Activated naive CD8-positive, alpha-beta T cell treated with anti-CD3 and anti-CD28 coated beads for 36 hours (primary cell): ENCODE data around the gene PADI4. TPM values are rescaled to one million over a fixed set of nuclear protein-coding genes. Genes with fewer than 3 reads are reported as not detected.
A peak's percentile ranks its signal among the peaks of the same experiment; 100 is the strongest.
"Not testable (repeated sequence)": the region's sequence is repeated elsewhere in the genome, so short reads cannot be mapped to it uniquely, and the experiment has no call there.

Experiments
- DNase-seq: peaks from one replicate; pipeline ENCODE4 v3.0.0; 2021
- H3K27ac Mint-ChIP-seq: one replicate; pipeline ENCODE4 v1.8.0; 2022; ENCODE audit warnings: mild to moderate bottlenecking, moderate library complexity, mixed read lengths
- H3K27me3 Mint-ChIP-seq: one replicate; pipeline ENCODE4 v1.8.0; 2022; ENCODE audit warnings: mild to moderate bottlenecking, mixed read lengths
- H3K36me3 Mint-ChIP-seq: one replicate; pipeline ENCODE4 v1.8.0; 2021; ENCODE audit warnings: mild to moderate bottlenecking, mixed read lengths
- H3K4me1 Mint-ChIP-seq: one replicate; pipeline ENCODE4 v1.8.0; 2021; ENCODE audit warnings: mixed read lengths
- H3K4me3 Mint-ChIP-seq: one replicate; pipeline ENCODE4 v1.8.0; 2022; ENCODE audit warnings: mild to moderate bottlenecking, moderate library complexity, mixed read lengths
- H3K9me3 Mint-ChIP-seq: one replicate; pipeline ENCODE4 v1.8.0; 2022; ENCODE audit warnings: mixed read lengths
- total RNA-seq, 2 experiments: library from RNA; stranded (reverse); gene quantifications; one replicate each; pipeline ENCODE4 v1.2.3, GENCODE V29; 2021

The PADI4 gene
- total RNA-seq, 2 experiments from 2014 or later: 3.7 to 4.2 TPM

DNA sequence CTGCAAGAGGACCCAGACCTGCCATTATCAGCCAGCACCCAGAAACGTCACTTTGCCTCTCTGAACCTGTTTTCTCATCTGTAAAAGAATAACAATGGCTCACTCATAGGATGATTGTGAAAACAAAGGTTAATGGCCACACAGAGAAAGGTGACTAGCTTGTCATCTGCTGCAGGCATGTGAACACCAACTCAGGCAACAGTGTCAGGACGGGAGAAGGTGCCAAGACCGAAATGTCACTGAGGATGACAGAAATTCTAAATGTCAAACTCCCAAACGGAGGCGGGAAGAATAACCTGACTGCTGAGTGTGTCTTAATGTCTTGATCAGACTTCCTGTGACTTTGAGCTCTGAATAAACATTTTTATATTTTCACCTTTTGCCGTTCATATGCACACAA lies 10.3 kb downstream of the PADI4 start:
- Mint-ChIP-seq H3K27me3 (no peaks in the 10 kb centered on the region), H3K4me1 (no peaks in the 10 kb centered on the region), H3K36me3 (no peaks in the 10 kb centered on the region), H3K9me3 (no peaks in the 10 kb centered on the region), H3K4me3 (no peak overlapping the region), H3K27ac (no peak overlapping the region)
- DNase-seq: no peak

DNA sequence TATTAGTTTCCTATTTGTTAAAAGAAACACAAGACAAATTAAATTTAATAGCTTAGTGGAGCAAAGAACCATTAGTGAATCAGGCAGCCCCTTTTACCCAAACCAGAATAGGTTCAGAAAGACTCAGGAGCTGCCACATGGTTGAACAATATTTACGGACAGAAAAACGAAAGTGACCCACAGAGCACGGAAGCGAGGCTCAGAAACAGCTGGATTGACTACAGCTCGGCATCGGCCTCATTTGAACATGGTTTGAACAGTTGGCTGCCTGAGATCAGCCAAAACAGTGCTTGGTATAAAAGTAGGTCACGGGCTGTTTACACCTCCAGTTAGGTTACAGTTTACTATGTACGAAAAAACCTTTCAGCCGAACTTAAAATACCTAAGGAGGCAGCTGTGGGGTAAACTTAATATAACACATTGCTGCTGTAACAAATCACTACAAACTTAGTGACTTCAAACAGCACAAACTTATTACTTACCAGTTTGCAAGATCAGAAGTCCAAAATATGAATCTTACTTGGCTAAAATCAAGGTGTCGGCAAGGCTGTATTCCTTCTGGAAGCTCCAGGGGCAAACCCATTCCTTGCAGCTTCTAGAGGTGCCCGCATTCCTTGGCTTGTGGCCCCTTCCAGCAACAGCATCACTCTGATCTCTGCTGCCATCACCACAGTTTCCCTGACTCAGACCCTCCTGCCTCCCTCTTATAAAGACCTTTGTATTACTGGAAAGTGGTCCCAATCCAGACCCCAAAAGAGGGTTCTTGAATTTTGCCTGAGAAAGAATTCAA lies 11.8 kb downstream of the PADI4 start:
- H3K27ac Mint-ChIP-seq: no peak overlapping the region
- H3K36me3 Mint-ChIP-seq: no peaks in the 10 kb centered on the region
- no peaks in the 10 kb centered on the region for H3K9me3 Mint-ChIP-seq
- H3K27me3 Mint-ChIP-seq: no peaks in the 10 kb centered on the region
- no peak overlapping the region for H3K4me3 Mint-ChIP-seq
- DNase-seq: no peak
- H3K4me1 Mint-ChIP-seq: no peaks in the 10 kb centered on the region

DNA sequence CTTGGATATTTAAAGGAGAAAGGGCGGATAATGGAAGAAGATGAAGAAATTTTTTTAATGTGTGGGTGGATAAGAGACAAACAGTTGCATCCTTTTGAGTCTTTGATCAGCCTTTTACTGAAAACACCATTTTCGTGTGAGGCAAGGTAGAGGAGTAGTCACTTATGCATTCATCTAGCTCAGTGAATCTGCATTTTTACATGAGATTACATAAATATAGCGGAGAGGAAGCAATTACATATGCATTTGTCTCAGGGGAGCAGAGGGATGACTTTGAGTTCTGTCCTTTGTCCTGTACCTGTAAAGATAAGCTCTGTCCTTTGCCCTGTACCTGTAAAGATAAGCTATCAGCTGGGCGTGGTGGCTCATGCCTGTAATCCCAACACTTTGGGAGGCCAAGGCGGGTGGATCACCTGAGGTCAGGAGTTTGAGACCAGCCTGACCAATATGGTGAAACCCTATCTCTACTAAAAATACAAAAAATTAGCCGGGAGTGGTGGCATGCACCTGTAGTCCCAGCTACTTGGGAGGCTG lies 13.9 kb downstream of the PADI4 start:
- H3K4me3 Mint-ChIP-seq, H3K4me1 Mint-ChIP-seq, H3K27ac Mint-ChIP-seq, H3K9me3 Mint-ChIP-seq, DNase-seq, H3K27me3 Mint-ChIP-seq, H3K36me3 Mint-ChIP-seq: not testable (repeated sequence)

DNA sequence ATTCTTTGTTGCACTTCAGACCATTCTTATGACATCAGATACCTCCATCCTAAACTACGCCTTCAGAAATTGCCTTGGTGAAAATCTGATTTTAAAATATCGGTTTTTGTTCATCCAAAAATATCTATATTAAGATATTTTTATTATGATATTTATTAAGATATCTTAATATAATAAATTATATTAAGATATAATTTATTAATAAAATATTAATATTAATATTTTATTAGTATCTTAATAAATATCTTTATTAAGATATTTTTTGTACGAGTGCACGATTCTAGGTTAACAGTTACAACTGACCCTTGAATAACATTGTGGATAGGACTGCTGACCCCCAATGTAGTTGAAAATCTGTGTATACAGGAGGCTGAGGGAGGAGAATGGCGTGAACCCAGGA lies 20.9 kb downstream of the PADI4 start:
- peaks cover 8% of the 10 kb centered on the region for H3K27me3 Mint-ChIP-seq

DNA sequence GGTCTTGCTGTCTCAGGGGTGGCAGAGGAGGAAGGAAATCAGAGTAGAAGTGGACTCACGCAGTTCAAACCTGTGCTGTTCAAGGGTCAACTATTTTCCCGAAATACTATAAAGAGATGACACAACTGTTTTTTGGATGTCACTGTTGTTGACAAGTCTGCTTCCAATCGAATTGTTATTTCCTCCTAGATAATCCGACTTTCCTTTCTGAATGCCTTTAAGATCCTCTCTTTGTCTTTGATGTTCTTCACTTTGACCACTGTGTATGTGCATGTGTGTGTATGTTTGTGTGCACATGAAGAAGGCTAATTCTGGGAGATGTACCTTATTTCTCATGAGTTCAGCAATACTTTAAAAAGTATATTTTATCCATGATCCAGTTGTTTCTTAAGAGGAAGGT lies 21.6 kb downstream of the PADI4 start:
- H3K4me1 Mint-ChIP-seq: no peaks in the 10 kb centered on the region
- no peaks in the 10 kb centered on the region for H3K9me3 Mint-ChIP-seq
- no peak for DNase-seq
- H3K4me3 Mint-ChIP-seq: no peak overlapping the region
- H3K27ac Mint-ChIP-seq: no peak overlapping the region
- no peaks in the 10 kb centered on the region for H3K36me3 Mint-ChIP-seq
- peaks cover 14% of the 10 kb centered on the region for H3K27me3 Mint-ChIP-seq

More for the DNA sequence above, 20.9 kb downstream of the PADI4 start:
- Mint-ChIP-seq H3K4me1 (no peaks in the 10 kb centered on the region), H3K9me3 (no peaks in the 10 kb centered on the region), H3K36me3 (no peaks in the 10 kb centered on the region), H3K27ac (no peak overlapping the region), H3K4me3 (peak overlapping the region; percentile 42)
- DNase-seq: no peak

DNA sequence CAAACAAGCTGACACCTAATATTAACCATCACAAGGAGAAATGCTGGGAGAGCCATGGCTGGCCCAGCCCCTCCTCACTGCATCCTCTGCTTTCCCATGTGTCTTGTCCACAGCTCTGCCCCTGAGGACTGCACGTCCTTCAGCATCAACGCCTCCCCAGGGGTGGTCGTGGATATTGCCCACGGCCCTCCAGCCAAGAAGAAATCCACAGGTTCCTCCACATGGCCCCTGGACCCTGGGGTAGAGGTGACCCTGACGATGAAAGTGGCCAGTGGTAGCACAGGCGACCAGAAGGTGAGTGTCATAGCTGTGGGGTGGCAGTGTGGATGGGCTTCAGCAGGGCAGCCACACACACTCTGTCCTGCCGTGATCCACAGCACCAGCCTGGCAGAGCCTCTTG lies 22.9 kb downstream of the PADI4 start:
- Mint-ChIP-seq H3K36me3 (no peaks in the 10 kb centered on the region), H3K27ac (no peak overlapping the region), H3K9me3 (no peaks in the 10 kb centered on the region), H3K4me1 (no peaks in the 10 kb centered on the region), H3K4me3 (no peak overlapping the region), H3K27me3 (peaks cover 19% of the 10 kb centered on the region)
- no peak for DNase-seq

DNA sequence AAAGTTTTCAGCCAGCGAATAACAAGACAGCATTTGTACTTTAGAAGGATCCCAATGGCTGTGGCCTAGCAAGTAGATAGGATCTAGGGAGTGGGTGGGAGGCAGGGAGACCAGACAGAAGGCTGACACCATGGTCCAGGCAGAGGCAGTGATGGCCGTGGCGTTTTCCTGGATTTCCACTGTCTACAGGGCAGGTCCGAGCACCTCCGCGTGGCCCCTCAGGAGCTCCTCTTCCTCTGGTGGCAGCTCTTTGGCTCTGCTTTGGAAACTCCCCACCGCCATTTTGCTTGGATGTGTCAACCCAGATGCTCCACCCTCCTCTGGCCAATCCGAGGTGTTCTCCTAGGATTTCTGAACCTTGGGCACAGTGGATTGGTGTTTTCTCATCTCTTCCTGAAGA lies 25.1 kb downstream of the PADI4 start:
- H3K36me3 Mint-ChIP-seq: no peaks in the 10 kb centered on the region
- H3K4me1 Mint-ChIP-seq: peaks cover 3% of the 10 kb centered on the region
- peaks cover 23% of the 10 kb centered on the region for H3K27me3 Mint-ChIP-seq
- DNase-seq: no peak
- H3K27ac Mint-ChIP-seq: no peak overlapping the region
- no peak overlapping the region for H3K4me3 Mint-ChIP-seq
- H3K9me3 Mint-ChIP-seq: no peaks in the 10 kb centered on the region

DNA sequence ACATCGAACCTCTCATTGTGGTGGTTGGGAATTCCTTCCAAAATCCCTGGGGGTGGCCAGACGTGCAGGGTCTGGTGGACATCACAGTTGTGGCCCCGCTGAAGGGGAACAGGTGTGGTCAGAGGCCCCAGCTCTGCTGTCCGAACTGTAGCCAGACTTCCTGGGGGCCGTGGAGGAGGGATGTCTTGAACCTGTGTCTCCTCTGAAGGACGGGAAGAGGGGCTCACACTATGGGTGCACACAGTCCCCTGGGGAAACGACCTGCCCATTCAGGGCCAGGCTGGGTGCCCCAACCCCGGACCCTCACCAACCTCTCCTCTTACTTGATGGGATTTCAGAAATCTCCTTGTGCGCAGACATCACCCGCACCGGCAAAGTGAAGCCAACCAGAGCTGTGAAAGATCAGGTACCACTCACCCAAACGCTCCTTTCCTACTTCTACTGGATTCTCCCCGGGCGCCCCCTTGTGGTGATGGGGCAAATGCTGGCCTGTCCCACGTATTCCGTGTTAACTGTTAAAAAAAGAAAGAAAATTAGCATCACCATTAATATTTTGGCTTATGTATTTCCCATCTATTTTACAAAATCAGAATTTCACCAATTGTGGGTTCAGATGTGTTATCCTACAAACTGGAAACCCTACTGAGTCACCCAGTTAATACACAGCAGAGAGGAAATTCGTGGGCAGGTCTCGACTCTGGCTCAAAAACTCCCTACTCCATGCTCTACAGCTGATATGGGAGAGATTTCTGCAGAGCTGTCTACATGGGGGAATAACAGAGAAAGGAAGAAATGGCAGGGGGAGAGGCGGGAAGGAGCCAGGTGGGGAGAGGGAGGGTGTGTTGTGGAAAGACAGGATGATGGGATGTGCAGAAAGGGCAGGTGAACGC lies 28.1 kb downstream of the PADI4 start:
- peaks cover 23% of the 10 kb centered on the region for H3K27me3 Mint-ChIP-seq
- no peaks in the 10 kb centered on the region for H3K36me3 Mint-ChIP-seq
- peak; percentile 67 for DNase-seq
- H3K9me3 Mint-ChIP-seq: no peaks in the 10 kb centered on the region
- peaks cover 3% of the 10 kb centered on the region for H3K4me1 Mint-ChIP-seq
- no peak overlapping the region for H3K27ac Mint-ChIP-seq
- H3K4me3 Mint-ChIP-seq: no peak overlapping the region

DNA sequence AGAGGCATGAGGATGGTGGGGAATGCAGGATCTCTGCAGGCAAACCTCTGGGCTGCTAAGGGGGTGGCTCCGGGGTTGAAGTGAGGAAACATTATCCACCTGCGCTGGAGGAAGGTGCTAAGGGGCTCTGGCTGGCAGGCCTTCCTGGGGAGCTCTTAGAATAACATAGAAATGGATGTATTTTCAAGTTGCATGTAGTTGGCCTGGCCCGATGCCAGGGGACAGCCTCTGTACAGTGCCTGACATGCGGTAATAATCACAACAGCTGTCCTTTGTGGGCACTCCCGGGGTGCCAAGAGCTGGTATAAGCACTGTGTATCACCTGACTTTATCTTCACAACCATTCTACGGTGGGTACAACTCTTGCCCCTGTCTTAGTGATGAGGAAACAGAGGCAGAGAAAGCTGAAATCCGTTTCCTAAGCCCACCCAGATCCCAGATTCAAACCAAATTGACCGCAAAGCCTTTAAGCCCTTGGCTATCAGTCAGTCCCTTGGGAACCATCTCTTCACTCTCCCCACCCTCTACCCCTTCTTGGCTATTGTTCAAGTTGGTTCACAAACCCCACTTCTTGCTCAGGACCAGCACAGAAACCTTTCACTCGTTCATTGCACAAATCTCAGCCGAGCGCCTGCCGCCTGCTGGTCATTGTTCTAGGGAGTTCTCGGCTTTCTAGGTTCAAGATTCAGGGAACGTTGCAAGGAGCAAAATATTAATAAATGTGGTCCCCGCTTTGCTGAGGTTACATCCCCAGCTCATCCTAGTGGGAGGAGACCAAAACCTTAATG lies 30.9 kb downstream of the PADI4 start:
- DNase-seq: no peak
- Mint-ChIP-seq H3K27ac (no peak overlapping the region), H3K4me3 (no peak overlapping the region), H3K27me3 (peaks cover 18% of the 10 kb centered on the region), H3K9me3 (peaks cover under 1% of the 10 kb centered on the region), H3K4me1 (peaks cover 3% of the 10 kb centered on the region), H3K36me3 (peaks cover 1% of the 10 kb centered on the region)

DNA sequence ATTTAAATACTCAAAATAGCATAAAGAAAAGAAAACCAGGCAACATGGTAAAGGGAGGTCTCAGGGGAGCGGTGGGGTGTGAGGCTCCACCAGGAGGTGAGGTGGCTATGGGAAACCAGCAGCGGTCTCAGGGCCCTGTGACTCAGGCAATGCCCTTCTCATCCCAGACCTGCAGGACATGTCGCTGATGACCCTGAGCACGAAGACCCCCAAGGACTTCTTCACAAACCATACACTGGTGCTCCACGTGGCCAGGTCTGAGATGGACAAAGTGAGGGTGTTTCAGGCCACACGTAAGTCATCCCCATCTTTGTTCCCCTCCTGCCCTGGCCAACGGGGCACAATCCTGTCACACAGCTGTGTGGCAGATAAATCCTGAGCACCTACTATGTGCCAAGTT lies 31.5 kb downstream of the PADI4 start:
- Mint-ChIP-seq H3K9me3 (peaks cover 2% of the 10 kb centered on the region), H3K36me3 (peaks cover 1% of the 10 kb centered on the region), H3K4me3 (no peak overlapping the region), H3K27me3 (peaks cover 14% of the 10 kb centered on the region), H3K27ac (no peak overlapping the region), H3K4me1 (peaks cover 3% of the 10 kb centered on the region)
- DNase-seq: no peak

DNA sequence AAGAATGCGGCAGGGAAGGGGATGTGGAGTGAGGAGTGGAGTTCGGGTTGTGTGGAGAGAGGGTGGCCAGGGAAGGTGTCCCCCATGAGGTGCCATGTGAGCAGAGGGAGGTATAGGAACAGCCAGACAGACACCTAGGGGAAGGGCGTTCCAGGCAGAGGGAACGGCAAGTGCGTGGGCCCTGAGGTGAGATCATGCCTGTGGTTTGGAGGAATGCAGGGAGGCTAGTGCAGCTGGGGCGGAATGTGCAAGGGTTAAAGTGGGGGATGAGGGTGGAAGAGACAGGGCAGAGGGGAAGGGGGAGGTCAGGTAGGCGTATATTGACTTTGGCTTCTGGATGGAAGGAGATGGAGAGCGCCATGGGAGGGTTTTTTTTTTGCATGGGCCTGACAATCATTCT lies 32.4 kb downstream of the PADI4 start:
- no peak overlapping the region for H3K4me3 Mint-ChIP-seq
- peaks cover 1% of the 10 kb centered on the region for H3K36me3 Mint-ChIP-seq
- peaks cover 2% of the 10 kb centered on the region for H3K9me3 Mint-ChIP-seq
- peaks cover 3% of the 10 kb centered on the region for H3K4me1 Mint-ChIP-seq
- peaks cover 10% of the 10 kb centered on the region for H3K27me3 Mint-ChIP-seq
- H3K27ac Mint-ChIP-seq: no peak overlapping the region
- no peak for DNase-seq

DNA sequence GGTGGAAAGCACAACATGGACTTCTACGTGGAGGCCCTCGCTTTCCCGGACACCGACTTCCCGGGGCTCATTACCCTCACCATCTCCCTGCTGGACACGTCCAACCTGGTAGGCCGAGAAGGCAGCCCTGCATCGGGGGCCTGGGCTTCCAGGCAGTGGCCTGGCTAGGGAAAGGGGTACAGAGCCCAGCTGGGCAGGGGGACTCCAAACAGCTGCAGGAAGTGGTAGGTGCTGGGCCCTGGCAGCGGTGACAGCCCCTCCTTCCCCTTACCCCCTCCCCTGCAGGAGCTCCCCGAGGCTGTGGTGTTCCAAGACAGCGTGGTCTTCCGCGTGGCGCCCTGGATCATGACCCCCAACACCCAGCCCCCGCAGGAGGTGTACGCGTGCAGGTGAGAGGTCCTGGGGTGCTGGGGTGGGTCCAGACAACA lies 34.0 kb downstream of the PADI4 start:
- Mint-ChIP-seq H3K4me1 (no peaks in the 10 kb centered on the region), H3K27ac (no peak overlapping the region), H3K36me3 (peaks cover 1% of the 10 kb centered on the region), H3K4me3 (no peak overlapping the region), H3K27me3 (peaks cover 4% of the 10 kb centered on the region), H3K9me3 (peaks cover 2% of the 10 kb centered on the region)
- no peak for DNase-seq

DNA sequence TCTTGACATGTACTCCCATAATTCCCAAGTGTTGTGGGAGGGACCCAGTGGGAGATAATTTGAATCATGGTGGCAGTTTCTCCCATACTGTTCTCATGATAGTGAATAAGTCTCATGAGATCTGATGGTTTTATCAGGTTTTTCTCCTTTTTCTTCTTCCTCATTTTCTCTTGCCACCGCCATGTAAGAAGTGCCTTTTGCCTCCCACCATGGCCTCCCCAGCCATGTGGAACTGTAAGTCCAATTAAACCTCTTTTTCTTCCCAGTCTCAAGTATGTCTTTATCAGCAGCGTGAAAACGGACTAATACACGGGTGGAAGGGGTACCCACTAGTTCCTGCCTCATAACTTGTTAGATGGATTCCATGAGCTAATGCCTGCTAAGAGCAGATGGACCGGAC lies 37.5 kb downstream of the PADI4 start:
- DNase-seq, H3K4me1 Mint-ChIP-seq, H3K27ac Mint-ChIP-seq, H3K9me3 Mint-ChIP-seq, H3K36me3 Mint-ChIP-seq, H3K4me3 Mint-ChIP-seq, H3K27me3 Mint-ChIP-seq: not testable (repeated sequence)

DNA sequence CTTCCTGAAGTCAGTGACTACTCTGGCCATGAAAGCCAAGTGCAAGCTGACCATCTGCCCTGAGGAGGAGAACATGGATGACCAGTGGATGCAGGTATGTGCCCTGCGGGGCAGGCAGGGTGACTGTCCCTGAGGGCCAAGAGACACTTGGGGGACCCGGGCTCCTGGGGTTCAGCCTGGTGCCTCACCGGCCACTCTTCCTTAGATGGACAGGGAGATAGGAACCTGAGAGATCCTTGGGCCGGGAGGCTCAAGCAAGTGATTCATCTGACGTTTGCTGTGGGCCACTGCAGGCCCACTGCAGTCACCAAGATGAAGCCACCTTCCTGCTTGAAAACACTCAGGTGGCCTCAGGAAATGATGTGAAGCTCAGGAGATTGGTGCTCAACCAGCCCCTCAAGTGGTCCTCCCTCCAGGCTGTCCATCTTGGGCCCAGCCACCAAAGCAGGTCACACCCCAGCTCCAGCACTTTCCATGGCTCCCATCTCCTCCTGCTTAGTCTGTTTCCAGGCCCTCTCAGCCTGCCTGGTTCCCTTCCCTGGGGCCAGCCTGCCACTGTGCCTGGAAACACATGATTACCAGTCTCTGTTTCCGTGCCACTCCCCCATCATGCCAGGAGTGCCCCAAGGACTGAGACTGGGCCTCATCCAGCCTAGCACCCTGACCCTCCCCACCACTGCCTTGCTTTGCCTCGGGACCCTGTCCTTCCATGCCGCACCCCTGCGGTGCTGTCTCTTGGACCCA lies 38.2 kb downstream of the PADI4 start:
- no peaks in the 10 kb centered on the region for H3K27me3 Mint-ChIP-seq
- H3K4me3 Mint-ChIP-seq: no peak overlapping the region
- peaks cover 1% of the 10 kb centered on the region for H3K36me3 Mint-ChIP-seq
- DNase-seq: no peak
- peaks cover 3% of the 10 kb centered on the region for H3K4me1 Mint-ChIP-seq
- peaks cover 2% of the 10 kb centered on the region for H3K9me3 Mint-ChIP-seq
- H3K27ac Mint-ChIP-seq: no peak overlapping the region
